Activated naive CD4-positive, alpha-beta T cell treated with anti-CD3 and anti-CD28 coated beads, Interleukin-2, amount 50 U/mL, for 16 hours (primary cell): ENCODE data around the gene PID1.

ENCODE experiments used
- DNase-seq: peaks from one replicate; pipeline ENCODE4 v3.0.0-alpha.2; 2020

Gene PID1

DNA sequence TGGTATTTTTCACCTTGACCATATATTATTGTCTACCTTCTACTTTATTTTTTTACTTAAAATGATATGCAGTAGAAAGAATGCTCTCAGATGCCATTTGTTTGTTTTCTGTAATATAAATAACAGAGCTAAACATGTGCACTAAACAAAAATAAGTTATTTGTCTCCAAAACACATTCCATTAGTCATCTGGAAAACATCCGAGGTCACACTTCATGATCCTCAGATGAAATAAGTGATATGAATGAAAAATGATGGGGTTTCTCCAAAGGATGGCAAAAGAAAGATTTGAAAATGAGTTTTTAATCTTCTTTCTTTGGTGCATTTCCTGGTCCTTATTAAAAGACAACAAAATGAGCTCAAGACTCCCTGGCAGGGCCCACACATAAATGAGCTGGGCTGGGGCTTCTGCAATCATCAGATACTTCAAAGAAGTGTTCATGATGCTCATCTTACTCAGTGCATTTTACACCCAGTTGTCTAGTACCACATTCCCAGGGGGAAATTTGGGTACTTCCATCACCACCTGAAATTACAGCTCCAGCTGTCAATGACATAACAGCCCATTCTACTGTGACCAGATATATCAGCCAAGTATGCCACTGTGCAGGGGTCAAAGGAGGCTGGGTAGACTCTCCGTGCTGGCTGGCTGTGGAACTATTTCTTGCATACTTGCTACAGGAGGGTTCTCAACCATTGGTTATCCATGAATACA lies 283.5 kb downstream of the PID1 start:
- DNase-seq: no peak

DNA sequence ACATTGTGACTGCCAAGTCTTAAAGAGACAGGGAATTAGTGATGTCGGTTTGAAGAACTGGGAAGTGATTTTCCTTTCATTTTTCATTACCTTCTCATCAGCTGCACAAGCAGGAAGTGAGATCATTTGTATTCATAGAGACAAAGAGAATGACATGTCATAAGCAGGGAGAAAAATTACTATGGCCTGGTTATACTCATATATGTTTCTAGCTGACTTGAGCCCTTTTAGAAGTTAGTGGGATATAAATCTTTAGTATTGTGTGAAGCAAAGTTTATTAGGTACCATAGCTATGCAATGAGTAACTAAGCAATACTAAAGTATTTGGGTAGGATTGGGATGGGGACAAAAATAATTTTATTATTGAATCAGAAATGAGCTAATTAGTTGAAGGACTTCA lies 284.1 kb downstream of the PID1 start:
- DNase-seq: no peak

DNA sequence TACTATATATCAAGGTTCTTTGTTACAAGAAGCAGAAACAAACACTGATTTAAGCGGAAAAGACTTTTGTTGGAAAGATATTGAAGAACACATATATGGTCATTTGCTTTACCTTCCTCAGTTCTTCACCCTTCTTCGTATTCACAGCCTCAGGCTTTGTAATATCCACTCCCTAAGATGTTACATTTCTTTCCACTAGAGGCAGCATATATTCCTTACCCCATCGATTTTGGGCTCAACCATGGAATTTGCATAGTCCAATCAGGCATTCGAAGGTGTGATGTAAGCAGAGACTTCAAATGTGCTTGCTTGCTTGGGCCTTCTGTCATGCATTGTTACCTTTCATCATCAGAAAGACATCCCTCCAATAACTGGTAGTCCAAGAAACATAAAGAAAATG lies 287.4 kb downstream of the PID1 start:
- no peak for DNase-seq

DNA sequence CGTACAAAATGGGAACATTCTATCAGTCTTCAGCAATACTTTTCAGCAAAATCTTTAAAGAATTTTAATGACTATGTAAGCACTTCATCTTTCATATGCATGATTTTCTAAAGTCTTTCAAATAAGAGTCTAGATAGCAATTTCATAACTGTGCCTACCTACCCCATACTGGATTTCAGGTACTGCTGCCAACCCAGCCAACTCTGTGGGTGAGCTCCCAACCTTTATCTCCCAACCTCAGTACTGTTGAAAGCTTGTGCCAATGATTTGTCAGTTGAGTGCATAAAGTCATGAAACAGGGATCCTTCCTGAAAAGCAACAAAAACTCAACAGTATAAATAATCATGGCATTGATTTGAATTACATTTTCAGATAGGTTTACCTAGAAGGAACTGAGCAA lies 296.9 kb downstream of the PID1 start:
- DNase-seq: no peak
